HL-60 (cell line): ENCODE data around the gene PBX1.

Experiments used
- DNase-seq, 2 experiments: peaks; one replicate each; pipeline ENCODE4 v3.0.0-alpha.2; 2010 to 2020; ENCODE audit warnings: low read depth in 1 of 2, low spot score in 1 of 2
- H3K27ac ChIP-seq: fragments of 250-450 bp; sonication (Bioruptor Pico); replicated peaks from 2 replicates; pipeline ENCODE4 v1.5.1; 2020; ENCODE audit warnings: mild to moderate bottlenecking, moderate library complexity
- H3K27me3 ChIP-seq: fragments of 250-450 bp; sonication (Bioruptor Pico); 2 replicates; pipeline ENCODE4 v1.5.1; 2021; ENCODE audit warnings: mild to moderate bottlenecking, moderate library complexity; ENCODE audit not compliant: insufficient read depth, poor library complexity, severe bottlenecking
- H3K4me3 ChIP-seq: replicated peaks from 2 replicates; pipeline ENCODE4 v1.5.1; 2011; ENCODE audit warnings: mild to moderate bottlenecking, control low read depth, low read length; ENCODE audit not compliant: insufficient read depth
- GABPA ChIP-seq: IDR thresholded peaks from 2 replicates; pipeline ENCODE4 v1.6.1; 2012; ENCODE audit warnings: low read depth
- POLR2AphosphoS5 ChIP-seq: IDR thresholded peaks from 2 replicates; pipeline ENCODE4 v1.6.1; 2012; ENCODE audit warnings: low read depth
- SPI1 ChIP-seq: IDR thresholded peaks from 2 replicates; pipeline ENCODE4 v1.6.1; 2012; ENCODE audit warnings: low read depth, mild to moderate bottlenecking, borderline replicate concordance
- TF ChIP-seq, protein P1 (sequence below): IDR thresholded peaks from 2 replicates; pipeline ENCODE4 v1.6.1; 2012; ENCODE audit warnings: low read depth; ENCODE audit not compliant: insufficient replicate concordance
- TF ChIP-seq, protein P2 (sequence below): IDR thresholded peaks from one replicate; pipeline ENCODE4 v1.5.1; 2011; ENCODE audit warnings: low read length, control low read depth, inconsistent platforms; ENCODE audit not compliant: insufficient read depth

Gene PBX1

DNA sequence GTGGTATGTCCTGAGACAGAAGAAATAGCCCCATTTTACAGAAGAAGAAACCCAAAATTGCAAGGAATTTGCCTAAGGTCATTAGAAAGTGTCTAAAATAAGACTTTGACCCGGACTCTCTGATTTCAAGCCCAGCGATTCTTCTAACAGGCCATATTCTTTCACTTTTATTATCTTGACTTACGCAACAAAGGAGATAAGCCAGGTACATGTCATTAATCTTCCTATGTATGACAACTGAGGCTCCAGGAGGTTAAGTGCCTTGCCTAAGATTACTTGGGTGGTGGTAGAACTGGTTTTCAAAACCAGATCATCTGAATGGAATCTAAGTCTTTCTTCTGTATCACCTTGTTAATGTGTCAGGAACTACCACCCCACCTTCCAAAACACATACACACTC is 124.3 kb downstream of the PBX1 start:
- no peak for DNase-seq
- Histone ChIP-seq H3K4me3 (no peak overlapping the region), H3K27me3 (no peaks in the 10 kb centered on the region), H3K27ac (no peak overlapping the region)
- TF ChIP-seq GABPA (no peak), POLR2AphosphoS5 (no peak), SPI1 (no peak)
- TF ChIP-seq, protein P1, sequence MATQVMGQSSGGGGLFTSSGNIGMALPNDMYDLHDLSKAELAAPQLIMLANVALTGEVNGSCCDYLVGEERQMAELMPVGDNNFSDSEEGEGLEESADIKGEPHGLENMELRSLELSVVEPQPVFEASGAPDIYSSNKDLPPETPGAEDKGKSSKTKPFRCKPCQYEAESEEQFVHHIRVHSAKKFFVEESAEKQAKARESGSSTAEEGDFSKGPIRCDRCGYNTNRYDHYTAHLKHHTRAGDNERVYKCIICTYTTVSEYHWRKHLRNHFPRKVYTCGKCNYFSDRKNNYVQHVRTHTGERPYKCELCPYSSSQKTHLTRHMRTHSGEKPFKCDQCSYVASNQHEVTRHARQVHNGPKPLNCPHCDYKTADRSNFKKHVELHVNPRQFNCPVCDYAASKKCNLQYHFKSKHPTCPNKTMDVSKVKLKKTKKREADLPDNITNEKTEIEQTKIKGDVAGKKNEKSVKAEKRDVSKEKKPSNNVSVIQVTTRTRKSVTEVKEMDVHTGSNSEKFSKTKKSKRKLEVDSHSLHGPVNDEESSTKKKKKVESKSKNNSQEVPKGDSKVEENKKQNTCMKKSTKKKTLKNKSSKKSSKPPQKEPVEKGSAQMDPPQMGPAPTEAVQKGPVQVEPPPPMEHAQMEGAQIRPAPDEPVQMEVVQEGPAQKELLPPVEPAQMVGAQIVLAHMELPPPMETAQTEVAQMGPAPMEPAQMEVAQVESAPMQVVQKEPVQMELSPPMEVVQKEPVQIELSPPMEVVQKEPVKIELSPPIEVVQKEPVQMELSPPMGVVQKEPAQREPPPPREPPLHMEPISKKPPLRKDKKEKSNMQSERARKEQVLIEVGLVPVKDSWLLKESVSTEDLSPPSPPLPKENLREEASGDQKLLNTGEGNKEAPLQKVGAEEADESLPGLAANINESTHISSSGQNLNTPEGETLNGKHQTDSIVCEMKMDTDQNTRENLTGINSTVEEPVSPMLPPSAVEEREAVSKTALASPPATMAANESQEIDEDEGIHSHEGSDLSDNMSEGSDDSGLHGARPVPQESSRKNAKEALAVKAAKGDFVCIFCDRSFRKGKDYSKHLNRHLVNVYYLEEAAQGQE: no peak
- TF ChIP-seq, protein P2, sequence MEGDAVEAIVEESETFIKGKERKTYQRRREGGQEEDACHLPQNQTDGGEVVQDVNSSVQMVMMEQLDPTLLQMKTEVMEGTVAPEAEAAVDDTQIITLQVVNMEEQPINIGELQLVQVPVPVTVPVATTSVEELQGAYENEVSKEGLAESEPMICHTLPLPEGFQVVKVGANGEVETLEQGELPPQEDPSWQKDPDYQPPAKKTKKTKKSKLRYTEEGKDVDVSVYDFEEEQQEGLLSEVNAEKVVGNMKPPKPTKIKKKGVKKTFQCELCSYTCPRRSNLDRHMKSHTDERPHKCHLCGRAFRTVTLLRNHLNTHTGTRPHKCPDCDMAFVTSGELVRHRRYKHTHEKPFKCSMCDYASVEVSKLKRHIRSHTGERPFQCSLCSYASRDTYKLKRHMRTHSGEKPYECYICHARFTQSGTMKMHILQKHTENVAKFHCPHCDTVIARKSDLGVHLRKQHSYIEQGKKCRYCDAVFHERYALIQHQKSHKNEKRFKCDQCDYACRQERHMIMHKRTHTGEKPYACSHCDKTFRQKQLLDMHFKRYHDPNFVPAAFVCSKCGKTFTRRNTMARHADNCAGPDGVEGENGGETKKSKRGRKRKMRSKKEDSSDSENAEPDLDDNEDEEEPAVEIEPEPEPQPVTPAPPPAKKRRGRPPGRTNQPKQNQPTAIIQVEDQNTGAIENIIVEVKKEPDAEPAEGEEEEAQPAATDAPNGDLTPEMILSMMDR: no peak

DNA sequence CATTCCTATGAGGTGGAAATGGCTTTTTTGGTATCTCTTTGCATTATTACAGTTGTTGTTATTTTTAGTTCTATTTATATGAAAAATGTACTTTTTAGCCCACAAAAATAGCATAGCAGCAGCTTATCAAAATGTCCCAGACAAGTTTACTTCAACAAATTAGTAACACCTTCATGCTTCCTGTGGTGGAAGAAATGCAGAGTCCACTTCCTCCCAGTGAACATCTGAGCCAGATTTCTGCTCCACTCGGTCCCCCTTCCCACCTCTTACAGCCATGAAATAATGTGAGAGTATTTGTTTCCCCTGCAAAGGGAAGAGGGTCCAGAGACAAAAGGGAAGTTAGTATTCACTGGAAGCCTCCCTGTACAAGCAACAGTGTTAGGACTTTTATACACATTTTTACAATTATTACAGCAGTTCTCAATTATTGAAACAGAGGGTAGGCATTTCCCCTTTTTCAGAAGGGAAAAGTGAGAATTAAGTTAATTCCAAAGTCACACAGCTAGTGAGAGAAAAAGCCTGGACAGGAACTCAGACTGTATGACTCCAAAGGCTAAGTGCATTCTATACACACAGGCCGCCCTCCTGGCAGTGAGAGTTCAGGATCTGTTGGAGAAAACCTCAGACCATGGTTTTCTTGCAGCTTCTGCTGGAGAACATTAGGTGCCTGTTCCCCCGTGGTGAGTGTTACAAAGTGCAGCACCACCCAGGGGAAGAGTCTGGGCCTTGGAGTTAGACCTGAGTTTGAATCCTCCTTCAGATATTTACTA is 126.5 kb downstream of the PBX1 start:
- no peaks in the 10 kb centered on the region for H3K27me3 ChIP-seq
- TF ChIP-seq, protein P1: no peak
- TF ChIP-seq, protein P2: no peak
- TF ChIP-seq GABPA (no peak), SPI1 (no peak), POLR2AphosphoS5 (no peak)
- no peak overlapping the region for H3K27ac ChIP-seq
- DNase-seq: no peak
- H3K4me3 ChIP-seq: no peak overlapping the region

DNA sequence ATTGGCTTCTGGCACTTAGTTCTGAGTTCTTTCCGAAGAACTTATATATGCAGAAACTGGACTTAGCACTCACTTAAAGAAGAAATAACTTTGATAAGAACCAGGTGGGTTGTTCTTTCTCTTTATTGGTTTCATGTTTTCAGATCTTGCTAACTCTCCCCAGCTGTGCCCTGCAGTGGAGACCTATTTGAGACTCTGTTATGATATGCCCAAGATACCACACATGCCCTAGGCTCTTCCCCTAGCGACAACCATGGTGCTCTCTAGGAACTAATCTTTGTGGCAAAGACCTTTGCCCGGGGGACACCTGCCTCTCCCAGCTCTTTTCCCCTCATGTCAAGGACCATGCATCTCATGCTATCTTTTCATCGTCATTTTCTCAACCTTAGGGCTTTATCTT is 128.8 kb downstream of the PBX1 start:
- H3K27me3 ChIP-seq: no peaks in the 10 kb centered on the region
- H3K27ac ChIP-seq: no peak overlapping the region
- no peak overlapping the region for H3K4me3 ChIP-seq
- TF ChIP-seq SPI1 (no peak), POLR2AphosphoS5 (no peak), GABPA (no peak)
- TF ChIP-seq, protein P2: no peak
- TF ChIP-seq, protein P1: no peak
- no peak for DNase-seq
